Measurements from ENCODE around the gene PPP1R3G.

PPP1R3G gene

DNA sequence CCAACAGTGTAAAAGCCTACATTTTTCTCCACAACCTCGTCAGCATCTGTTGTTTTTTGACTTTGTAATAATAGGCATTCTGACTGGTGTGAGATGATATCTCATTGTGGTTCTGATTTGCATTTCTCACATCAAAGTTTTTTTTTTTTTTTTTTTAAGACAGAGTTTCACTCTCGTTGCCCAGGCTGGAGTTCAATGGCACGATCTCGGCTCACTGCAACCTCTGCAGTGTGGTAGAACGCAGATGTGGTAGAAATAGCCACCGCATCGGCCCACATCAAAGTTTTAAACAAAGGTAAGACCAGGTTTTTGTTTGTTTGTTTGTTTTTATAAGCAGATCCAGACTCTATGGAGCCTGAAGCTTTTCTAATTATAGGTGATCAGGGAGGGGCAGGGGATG lies 12.7 kb upstream of the PPP1R3G start:
- no peak for DNase-seq (ENCODE audit: low read depth in 2 of 2)

DNA sequence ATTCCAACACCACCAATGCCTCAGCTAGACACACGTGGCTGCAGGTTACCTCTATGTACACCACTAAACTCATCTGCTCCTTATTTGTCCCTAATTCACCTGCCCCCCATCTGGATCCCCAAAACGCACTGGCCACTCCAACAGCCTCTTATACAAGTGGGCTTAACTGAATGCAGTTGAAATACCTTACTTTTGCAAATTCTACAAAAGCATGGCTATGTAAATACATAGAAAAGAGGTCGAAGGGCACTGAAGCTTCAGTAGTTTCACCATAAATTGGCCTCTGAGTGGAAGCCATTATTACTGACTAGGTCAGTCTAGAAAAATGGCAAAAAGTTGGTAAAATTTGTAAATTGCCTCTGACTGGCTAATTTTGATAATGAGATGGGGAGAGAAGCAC lies 11.1 kb upstream of the PPP1R3G start:
- DNase-seq (ENCODE audit: low read depth in 2 of 2) = no peak

DNA sequence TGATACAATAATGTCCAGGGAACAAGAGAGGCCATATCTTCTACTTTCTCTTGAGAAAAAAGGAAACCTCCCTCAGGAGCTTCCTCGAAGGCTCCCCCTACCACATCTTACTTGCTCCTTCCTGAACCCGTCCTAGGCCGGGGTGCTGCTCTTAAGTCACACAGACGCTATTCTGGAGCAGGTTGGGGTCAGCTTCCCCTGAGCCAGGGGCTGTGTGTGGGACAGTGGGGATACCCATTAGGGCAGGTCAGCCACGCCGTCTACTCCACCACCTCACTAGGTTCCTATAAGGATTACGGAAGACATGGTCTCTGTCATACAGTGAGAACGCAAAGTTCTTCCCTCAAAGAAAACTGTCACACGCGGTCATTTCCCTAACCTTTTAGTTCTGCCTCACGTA lies 8.2 kb upstream of the PPP1R3G start:
- no peak for DNase-seq (ENCODE audit: low read depth in 2 of 2)

DNA sequence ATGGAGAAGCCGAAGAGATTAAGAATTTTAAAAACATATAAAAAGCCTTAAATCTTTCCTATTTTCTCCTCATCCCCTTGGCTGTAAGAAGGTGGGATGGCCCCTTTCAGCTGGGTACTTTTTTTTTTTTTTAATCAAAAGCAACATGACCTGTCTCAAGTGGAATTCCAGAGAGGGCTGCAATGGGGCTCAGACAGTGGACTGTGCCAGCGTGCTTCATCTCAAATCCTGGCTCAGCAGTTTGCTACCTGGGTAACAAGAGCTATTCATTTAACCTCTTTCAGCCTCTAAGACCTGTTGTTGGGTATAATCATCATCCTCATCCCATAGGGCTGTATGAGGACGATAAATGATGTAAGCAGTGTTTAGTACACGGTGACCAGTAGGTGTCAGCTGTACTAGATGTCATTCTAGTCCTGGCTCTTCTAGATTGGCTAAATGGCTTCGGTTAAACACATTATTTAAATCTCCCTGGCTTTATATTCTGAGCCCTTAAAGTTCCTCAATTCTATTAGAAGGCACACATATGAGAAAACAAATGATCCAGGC lies 6.9 kb upstream of the PPP1R3G start:
- no peak for DNase-seq (ENCODE audit: low read depth in 2 of 2)

DNA sequence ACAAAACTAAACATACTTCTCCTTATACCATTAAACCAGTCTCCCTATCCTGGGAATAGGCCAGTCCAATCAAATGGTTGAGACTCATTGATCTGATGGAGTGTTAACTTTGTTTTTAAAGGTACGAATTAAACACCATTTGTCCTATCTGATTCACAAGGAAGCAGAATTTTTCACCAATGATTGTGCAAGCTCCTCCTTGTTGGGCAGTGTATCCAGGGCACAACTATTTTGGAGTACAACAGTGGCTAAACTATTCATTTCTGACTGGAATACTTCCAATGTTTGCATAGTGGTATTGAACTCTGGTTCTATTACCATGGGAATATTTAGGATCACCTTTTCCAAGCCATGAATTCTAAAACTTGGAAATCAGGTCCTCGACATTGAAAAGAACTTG lies 5.4 kb upstream of the PPP1R3G start:
- no peak for DNase-seq (ENCODE audit: low read depth in 2 of 2)

DNA sequence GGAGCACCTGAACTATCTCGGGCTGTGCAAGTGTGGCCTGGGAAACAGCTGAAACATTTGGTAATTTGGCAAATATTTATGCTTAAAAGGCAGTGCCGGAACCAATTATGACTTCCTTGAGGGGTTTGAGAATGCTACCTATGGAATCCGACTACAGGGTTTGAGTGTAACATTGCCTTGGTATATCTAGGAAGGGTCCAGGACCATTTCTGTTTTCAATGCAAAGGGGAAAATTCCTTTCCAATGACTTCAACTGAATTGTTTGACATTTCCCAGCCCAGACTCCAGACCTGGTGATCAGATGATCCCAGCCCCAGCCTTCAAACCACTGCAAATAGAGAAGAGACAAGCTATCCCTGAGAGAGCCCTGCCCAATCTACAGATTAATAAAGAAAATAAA lies 4.6 kb upstream of the PPP1R3G start:
- no peak for DNase-seq (ENCODE audit: low read depth in 2 of 2)

- DNase-seq (ENCODE audit: low read depth in 2 of 2) = no peak
These were observed 4.0 kb upstream of the PPP1R3G start for GRCh38 chr6:5081182-5081581.

GRCh38 chr6:5081955-5082354 lies 3.2 kb upstream of the PPP1R3G start:
- DNase-seq (ENCODE audit: low read depth in 2 of 2) = no peak

- no peak for DNase-seq (ENCODE audit: low read depth in 2 of 2)
These were observed 2.4 kb upstream of the PPP1R3G start for GRCh38 chr6:5082487-5083306.

- DNase-seq (ENCODE audit: low read depth in 2 of 2) = no peak
These were observed 1.9 kb upstream of the PPP1R3G start for GRCh38 chr6:5083307-5083583.

- DNase-seq (ENCODE audit: low read depth in 2 of 2) = no peak
These were observed 1.3 kb upstream of the PPP1R3G start for GRCh38 chr6:5083813-5084359.

- no peak for DNase-seq (ENCODE audit: low read depth in 2 of 2)
These were observed 771 bp upstream of the PPP1R3G start for GRCh38 chr6:5084360-5084780.

GRCh38 chr6:5085648-5086293 lies 630 bp downstream of the PPP1R3G start:
- DNase-seq (ENCODE audit: low read depth in 2 of 2) = no peak

- DNase-seq (ENCODE audit: low read depth in 2 of 2) = no peak
These were observed 1.3 kb downstream of the PPP1R3G start for GRCh38 chr6:5086294-5086890.

DNA sequence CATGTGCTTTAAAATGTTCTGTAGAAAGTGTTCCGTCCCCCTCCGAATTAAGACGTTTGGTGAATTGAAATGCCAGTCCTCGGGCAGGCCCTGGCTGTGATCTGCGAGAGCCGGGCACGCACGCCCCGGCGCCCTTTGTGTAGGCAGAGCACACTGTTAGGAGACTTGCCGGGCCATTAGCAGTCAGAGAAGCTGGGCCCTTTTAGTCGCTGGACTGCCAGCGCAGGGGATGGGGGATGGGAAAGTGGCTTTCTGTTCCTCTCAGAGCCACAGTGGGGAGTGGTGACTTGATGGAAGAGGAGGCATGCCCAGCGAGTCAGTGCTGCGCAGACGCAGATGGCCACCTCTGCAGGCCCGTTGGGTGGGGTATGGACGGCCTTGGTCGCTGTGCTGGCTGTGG lies 2.2 kb downstream of the PPP1R3G start:
- DNase-seq (ENCODE audit: low read depth in 2 of 2) = no peak

GRCh38 chr6:5088780-5089179 lies 3.6 kb downstream of the PPP1R3G start:
- DNase-seq (ENCODE audit: low read depth in 2 of 2) = no peak

DNA sequence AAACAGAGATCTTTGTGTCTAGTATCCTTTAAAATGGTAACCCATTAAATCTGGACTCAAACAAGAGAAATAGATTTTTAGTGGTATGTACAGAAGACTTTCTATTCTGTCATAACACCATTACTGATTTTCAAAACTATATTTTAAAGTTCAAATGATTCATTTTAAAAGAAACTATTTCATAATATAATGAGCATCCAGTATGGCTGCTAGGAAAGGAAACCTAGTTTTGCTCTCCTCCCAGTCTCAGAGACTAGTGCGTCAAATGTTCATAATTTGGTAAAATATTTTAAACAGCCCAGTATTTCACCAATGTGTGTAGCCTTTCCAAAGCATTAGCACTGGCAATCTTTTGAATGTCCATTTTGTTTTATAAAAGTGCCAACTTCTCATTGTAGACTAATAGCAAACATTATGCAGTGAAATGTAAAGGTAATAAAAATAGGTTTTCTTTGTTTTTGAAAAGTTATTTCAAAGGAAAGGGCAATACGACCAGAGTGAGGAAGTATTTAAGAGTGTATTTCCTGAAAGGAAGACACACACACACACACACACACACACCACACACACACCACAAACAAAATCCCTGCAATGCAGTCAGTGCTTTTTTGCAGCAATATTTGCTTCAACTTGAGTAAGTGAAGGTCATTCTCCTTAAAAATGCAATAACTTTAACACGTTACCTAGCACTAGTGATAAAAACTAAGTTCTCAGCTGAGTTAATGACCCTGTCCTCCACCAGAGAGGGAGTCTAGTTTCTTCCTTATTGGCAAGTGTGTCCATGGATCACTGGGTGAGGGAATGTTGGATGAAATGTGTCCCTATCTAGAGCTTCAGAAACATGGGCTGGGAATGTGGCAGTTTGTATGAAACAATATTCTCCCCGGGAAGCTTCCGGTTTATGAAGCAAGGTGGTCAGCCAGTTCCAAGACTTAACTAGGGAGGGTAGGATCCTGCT lies 4.6 kb downstream of the PPP1R3G start:
- no peak for DNase-seq (ENCODE audit: low read depth in 2 of 2)

- DNase-seq (ENCODE audit: low read depth in 2 of 2) = no peak
These were observed 5.5 kb downstream of the PPP1R3G start for GRCh38 chr6:5090603-5091002.

- no peak for DNase-seq (ENCODE audit: low read depth in 2 of 2)
These were observed 6.3 kb downstream of the PPP1R3G start for GRCh38 chr6:5091210-5092069.

GRCh38 chr6:5093231-5094015 lies 8.3 kb downstream of the PPP1R3G start:
- no peak for DNase-seq (ENCODE audit: low read depth in 2 of 2)
